Measurements from ENCODE around the gene DLGAP1.

DNA sequence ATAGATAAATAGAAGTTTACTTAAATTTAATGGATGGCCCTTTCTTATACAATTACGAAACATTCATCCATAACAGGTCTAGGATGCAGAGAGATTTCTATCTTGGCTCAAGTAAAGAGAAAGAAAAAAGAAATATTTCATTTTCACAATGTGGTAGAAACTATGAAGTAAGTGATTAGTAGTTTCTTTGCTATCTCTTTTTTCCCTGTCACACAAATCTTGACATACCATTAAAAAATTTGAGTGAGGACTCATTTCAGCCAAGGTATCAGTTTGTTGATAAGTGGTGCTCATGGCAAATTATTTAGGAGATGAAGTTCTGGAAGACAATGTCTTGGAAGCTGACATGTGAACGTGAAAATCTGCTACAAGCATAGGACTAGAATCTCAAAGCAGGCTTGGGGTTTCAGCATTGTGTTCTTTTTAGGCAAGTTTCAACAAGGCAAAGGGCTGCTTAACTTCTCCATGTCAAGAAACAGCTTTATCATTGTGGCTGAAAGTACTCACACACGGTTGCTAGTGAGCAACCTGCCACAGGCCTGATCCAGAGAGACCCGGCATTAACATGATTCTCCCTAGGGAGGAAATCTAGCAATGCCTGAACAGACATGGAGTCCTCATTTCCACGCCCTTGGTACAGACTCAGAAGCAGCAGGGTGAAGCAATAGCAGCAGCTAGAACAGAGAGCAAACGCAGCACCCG is 414.6 kb downstream of the DLGAP1 start:
- TF ChIP-seq TARDBP (IDR thresholded peaks at IDR 0.05), result no peak
- TF ChIP-seq NFRKB (IDR thresholded peaks at IDR 0.05), result no peak
- TF ChIP-seq BHLHE40 (IDR thresholded peaks at IDR 0.05; ENCODE audit: borderline replicate concordance), result no peak
- no peak for TF ChIP-seq FOXK2 (IDR thresholded peaks at IDR 0.05)
- no peak for TF ChIP-seq FOXM1 (IDR thresholded peaks at IDR 0.05; ENCODE audit: borderline replicate concordance)
- TF ChIP-seq CTBP1 (IDR thresholded peaks at IDR 0.05; ENCODE audit: borderline replicate concordance), result no peak
- TF ChIP-seq LEF1 (IDR thresholded peaks at IDR 0.05; ENCODE audit: borderline replicate concordance), result no peak
- TF ChIP-seq L3MBTL2 (conservative IDR thresholded peaks at IDR 0.05), result no peak
- no peak for TF ChIP-seq ELF4 (IDR thresholded peaks at IDR 0.05)
- TF ChIP-seq PKNOX1 (IDR thresholded peaks at IDR 0.05), result no peak
- no peak for TF ChIP-seq FOXA1 (IDR thresholded peaks at IDR 0.05)
- no peak for TF ChIP-seq SUZ12 (IDR thresholded peaks at IDR 0.05)
- TF ChIP-seq HDGF (IDR thresholded peaks at IDR 0.05; ENCODE audit: borderline replicate concordance), result no peak
